HepG2 (cell line): ENCODE measurements around the gene FCER1G. TPM values are rescaled to one million over a fixed set of nuclear protein-coding genes. Genes with fewer than 3 reads are reported as not detected.

ENCODE experiments used
- BCL3 ChIP-seq: sonication (generic); formaldehyde crosslinking; IDR thresholded peaks from 2 replicates; pipeline ENCODE4 v1.5.1; 2020; ENCODE audit warnings: mild to moderate bottlenecking, missing genetic modification reagents, moderate library complexity
- E2F2 ChIP-seq: sonication (generic); formaldehyde crosslinking; IDR thresholded peaks from 2 replicates; pipeline ENCODE4 v1.4.0; 2020; ENCODE audit warnings: missing genetic modification reagents, borderline replicate concordance
- HOXD1 ChIP-seq: sonication (generic); formaldehyde crosslinking; IDR thresholded peaks from 2 replicates; pipeline ENCODE4 v1.5.0; 2020; ENCODE audit warnings: missing genetic modification reagents
- ISL2 ChIP-seq: sonication (generic); formaldehyde crosslinking; IDR thresholded peaks from 2 replicates; pipeline ENCODE4 v1.5.0; 2020; ENCODE audit warnings: missing genetic modification reagents
- MTA1 ChIP-seq: sonication (generic); formaldehyde crosslinking; IDR thresholded peaks from 2 replicates; pipeline ENCODE4 v1.4.0; 2020; ENCODE audit warnings: missing genetic modification reagents, mild to moderate bottlenecking, borderline replicate concordance
- MTF2 ChIP-seq: sonication (generic); formaldehyde crosslinking; IDR thresholded peaks from 2 replicates; pipeline ENCODE4 v1.5.0; 2020; ENCODE audit warnings: missing genetic modification reagents, borderline replicate concordance
- SALL1 ChIP-seq: sonication (generic); formaldehyde crosslinking; IDR thresholded peaks from 2 replicates; pipeline ENCODE4 v1.8.0; 2022; ENCODE audit warnings: mild to moderate bottlenecking, missing genetic modification reagents
- THAP11 ChIP-seq: IDR thresholded peaks from 2 replicates; pipeline ENCODE4 v1.6.1; 2016; ENCODE audit warnings: missing biosample characterization, missing genetic modification reagents
- ZFYVE20 ChIP-seq: sonication (generic); formaldehyde crosslinking; IDR thresholded peaks from 2 replicates; pipeline ENCODE4 v1.8.0; 2023; ENCODE audit warnings: low read depth, mild to moderate bottlenecking, moderate library complexity, missing genetic modification reagents, borderline replicate concordance
- ZMYM3 ChIP-seq: sonication (generic); formaldehyde crosslinking; IDR thresholded peaks from 2 replicates; pipeline ENCODE4 v1.5.1; 2020; ENCODE audit warnings: mild to moderate bottlenecking, missing genetic modification reagents
- ZNF17 ChIP-seq: sonication (generic); formaldehyde crosslinking; IDR thresholded peaks from 2 replicates; pipeline ENCODE4 v1.5.0; 2020; ENCODE audit warnings: mild to moderate bottlenecking, missing genetic modification reagents
- ZNF235 ChIP-seq: sonication (generic); formaldehyde crosslinking; IDR thresholded peaks from 2 replicates; pipeline ENCODE4 v1.8.1; 2023; ENCODE audit warnings: mild to moderate bottlenecking, missing genetic modification reagents, borderline replicate concordance
- ZNF333 ChIP-seq: sonication (generic); formaldehyde crosslinking; IDR thresholded peaks from 2 replicates; pipeline ENCODE4 v1.4.0; 2020; ENCODE audit warnings: mild to moderate bottlenecking, missing genetic modification reagents, borderline replicate concordance
- ZNF354B ChIP-seq: sonication (generic); formaldehyde crosslinking; IDR thresholded peaks from 2 replicates; pipeline ENCODE4 v1.8.0; 2022; ENCODE audit warnings: mild to moderate bottlenecking, missing genetic modification reagents
- ZNF510 ChIP-seq: sonication (generic); formaldehyde crosslinking; IDR thresholded peaks from 2 replicates; pipeline ENCODE4 v1.4.0; 2020; ENCODE audit warnings: low read depth, mild to moderate bottlenecking, missing genetic modification reagents
- ZNF616 ChIP-seq: sonication (generic); formaldehyde crosslinking; IDR thresholded peaks from 2 replicates; pipeline ENCODE4 v1.5.0; 2020; ENCODE audit warnings: low read depth, mild to moderate bottlenecking, missing genetic modification reagents
- ZNF646 ChIP-seq: sonication (generic); formaldehyde crosslinking; IDR thresholded peaks from 2 replicates; pipeline ENCODE4 v1.9.0; 2021; ENCODE audit warnings: mild to moderate bottlenecking, missing genetic modification reagents
- polyA plus RNA-seq, 8 experiments: library from polyadenylated mRNA; depleted of rRNA in 3 of 8; stranded (reverse) in 7 of 8; unstranded in 1 of 8; fragments of >200 nt; fragmentation: Illumina TruSeq in 4 of 8; extraction: Trizol in 4 of 8; gene quantifications; 2 replicates each; pipeline versions ENCODE4 v1.2.1 to v1.2.3, GENCODE V29; 2011 to 2016; ENCODE audit warnings: low read depth in 4 of 8, missing spikeins in 1 of 8, mixed read lengths in 1 of 8; ENCODE audit not compliant: insufficient read depth in 1 of 8
- total RNA-seq, 5 experiments: library from RNA; depleted of rRNA; stranded (reverse); fragments of >200 nt; fragmentation: Illumina TruSeq; extraction: Trizol; gene quantifications; 2 replicates each; pipeline ENCODE4 v1.2.3, GENCODE V29; 2016; ENCODE audit warnings: low read depth in 1 of 5
- TF ChIP-seq, protein P1 (sequence below): sonication (generic); formaldehyde crosslinking; IDR thresholded peaks from 2 replicates; pipeline ENCODE4 v1.9.0; 2022; ENCODE audit warnings: missing genetic modification reagents, mild to moderate bottlenecking, borderline replicate concordance

FCER1G gene
- total and polyA plus RNA-seq, 2 of the 13 experiments (the other 11 are each of a cell fraction or from before 2014, with no cell fraction given) = 1.3 to 6.4 TPM

DNA sequence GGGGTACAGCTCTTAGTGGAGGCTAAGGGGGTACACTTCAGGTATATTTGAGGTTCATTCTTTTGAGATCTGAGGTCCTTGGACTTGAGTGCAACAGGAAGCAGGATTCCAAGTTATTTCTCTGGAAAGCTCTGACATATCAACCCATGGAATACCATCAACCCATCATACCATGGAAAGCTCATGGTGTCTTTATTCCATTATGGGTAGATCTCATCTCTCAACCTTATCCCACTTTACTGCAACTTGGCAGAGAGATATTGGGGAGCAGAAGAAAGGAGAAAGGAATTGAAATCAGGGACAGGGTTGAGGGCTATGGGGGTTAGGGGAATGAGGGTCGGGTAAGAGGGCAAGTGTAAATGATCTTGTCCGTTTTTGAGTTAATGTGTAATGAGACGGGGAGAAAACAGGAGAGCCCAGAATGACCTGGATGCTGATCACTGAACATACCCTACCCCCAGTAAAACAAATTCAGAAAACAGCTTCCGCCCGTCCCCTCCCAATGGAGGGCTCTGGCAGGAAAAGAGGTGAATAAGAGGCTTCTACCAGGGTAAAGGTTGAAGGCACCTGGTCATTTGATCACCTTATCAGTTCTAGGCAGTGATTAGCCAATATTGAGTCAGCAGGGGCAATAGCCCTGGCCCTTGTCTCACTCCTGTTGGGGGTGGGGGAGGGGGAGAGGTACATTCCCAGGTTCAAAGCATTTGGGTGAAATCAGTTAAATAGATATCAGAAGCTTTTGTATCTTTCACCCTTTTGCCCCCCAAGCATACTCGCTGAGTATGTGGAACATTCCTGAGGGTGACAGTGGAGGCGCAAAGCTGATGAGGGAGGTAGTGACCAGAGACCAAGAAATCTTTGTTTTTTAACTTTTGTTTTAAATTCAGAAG lies 9.0 kb downstream of the FCER1G start (continued):
- no peak for TF ChIP-seq ZNF646
- no peak for TF ChIP-seq ZNF333 (CRISPR knock-in tag)
- TF ChIP-seq ZNF17 (CRISPR knock-in tag) = no peak
- no peak for TF ChIP-seq ZNF354B (CRISPR knock-in tag)
- peak; percentile 91 for TF ChIP-seq ISL2 (CRISPR knock-in tag)
- no peak for TF ChIP-seq MTF2 (CRISPR knock-in tag)
- TF ChIP-seq, protein P1, sequence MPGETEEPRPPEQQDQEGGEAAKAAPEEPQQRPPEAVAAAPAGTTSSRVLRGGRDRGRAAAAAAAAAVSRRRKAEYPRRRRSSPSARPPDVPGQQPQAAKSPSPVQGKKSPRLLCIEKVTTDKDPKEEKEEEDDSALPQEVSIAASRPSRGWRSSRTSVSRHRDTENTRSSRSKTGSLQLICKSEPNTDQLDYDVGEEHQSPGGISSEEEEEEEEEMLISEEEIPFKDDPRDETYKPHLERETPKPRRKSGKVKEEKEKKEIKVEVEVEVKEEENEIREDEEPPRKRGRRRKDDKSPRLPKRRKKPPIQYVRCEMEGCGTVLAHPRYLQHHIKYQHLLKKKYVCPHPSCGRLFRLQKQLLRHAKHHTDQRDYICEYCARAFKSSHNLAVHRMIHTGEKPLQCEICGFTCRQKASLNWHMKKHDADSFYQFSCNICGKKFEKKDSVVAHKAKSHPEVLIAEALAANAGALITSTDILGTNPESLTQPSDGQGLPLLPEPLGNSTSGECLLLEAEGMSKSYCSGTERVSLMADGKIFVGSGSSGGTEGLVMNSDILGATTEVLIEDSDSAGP = no peak
- 0 out of 2 replicates have a peak, but pooled peaks have one; percentile 80 for TF ChIP-seq HOXD1 (CRISPR knock-in tag)
- TF ChIP-seq ZNF510 (CRISPR knock-in tag) = no peak
- TF ChIP-seq ZFYVE20 = no peak
- peak; percentile 65; the same call in 1 of the 2 replicates for TF ChIP-seq THAP11 (CRISPR knock-in tag)
- TF ChIP-seq ZMYM3 = no peak
- no peak for TF ChIP-seq MTA1 (CRISPR knock-in tag)
- TF ChIP-seq E2F2 (CRISPR knock-in tag) = no peak
- TF ChIP-seq ZNF235 (CRISPR knock-in tag) = no peak
- no peak for TF ChIP-seq ZNF616
- TF ChIP-seq SALL1 = peak; percentile 70
- TF ChIP-seq BCL3 (CRISPR knock-in tag) = no peak
